Liver (tissue), 9 donors: Measurements from ENCODE around the gene ARHGEF19. TPM values are rescaled to one million over a fixed set of nuclear protein-coding genes. Genes with fewer than 3 reads are reported as not detected.

Experiments
- DNase-seq: peaks from one replicate; pipeline ENCODE4 v3.0.0-alpha.2; 2017; ENCODE audit warnings: low spot score
- H3K27ac ChIP-seq, 2 donors: one replicate each; pipeline ENCODE4 v1.7.0; 2013; ENCODE audit warnings: inconsistent platforms in 2 of 2, low read length in 2 of 2, control low read depth in 1 of 2, low read depth in 1 of 2, mild to moderate bottlenecking in 1 of 2
- H3K27me3 ChIP-seq, 4 donors: one replicate each; pipeline versions ENCODE4 v1.6.1 to v1.7.0; 2013; ENCODE audit warnings: low read length in 3 of 4, inconsistent platforms in 1 of 4, mild to moderate bottlenecking in 1 of 4, moderate library complexity in 1 of 4; ENCODE audit not compliant: control insufficient read depth in 4 of 4, insufficient read depth in 4 of 4
- H3K36me3 ChIP-seq, 4 donors: one replicate each; pipeline versions ENCODE4 v1.6.1 to v1.7.0; 2013; ENCODE audit warnings: low read length in 3 of 4, mild to moderate bottlenecking in 3 of 4, low read depth in 1 of 4, moderate library complexity in 1 of 4; ENCODE audit not compliant: control insufficient read depth in 4 of 4, insufficient read depth in 3 of 4
- H3K4me1 ChIP-seq, 4 donors: one replicate each; pipeline versions ENCODE4 v1.6.1 to v1.7.0; 2013; ENCODE audit warnings: low read length in 3 of 4, mild to moderate bottlenecking in 3 of 4, moderate library complexity in 1 of 4; ENCODE audit not compliant: control insufficient read depth in 4 of 4, insufficient read depth in 4 of 4
- H3K4me3 ChIP-seq, 3 donors: one replicate each; pipeline versions ENCODE4 v1.6.1 to v1.7.0; 2013; ENCODE audit warnings: low read length in 3 of 3, control low read depth in 1 of 3, low read depth in 1 of 3, mild to moderate bottlenecking in 1 of 3
- H3K9ac ChIP-seq, 2 donors: one replicate each; pipeline ENCODE4 v1.7.0; 2013; ENCODE audit warnings: low read length in 2 of 2, mild to moderate bottlenecking in 2 of 2, moderate library complexity in 2 of 2, control low read depth in 1 of 2, low read depth in 1 of 2
- H3K9me3 ChIP-seq, 4 donors: one replicate each; pipeline versions ENCODE4 v1.6.1 to v1.7.0; 2013; ENCODE audit warnings: low read length in 3 of 4; ENCODE audit not compliant: control insufficient read depth in 4 of 4
- ATF3 ChIP-seq: IDR thresholded peaks from 2 replicates; pipeline ENCODE4 v1.6.1; 2016; ENCODE audit warnings: antibody characterized with exemption
- CTCF ChIP-seq: fragments of 150-350 bp; IDR thresholded peaks from 2 replicates; pipeline ENCODE4 v1.5.1; 2017; ENCODE audit warnings: improper control_type of control experiment, low read depth, low read length; ENCODE audit not compliant: missing input control
- EGR1 ChIP-seq, 2 donors: IDR thresholded peaks; 2 replicates each; pipeline ENCODE4 v1.6.1; 2016 to 2018; ENCODE audit warnings: antibody characterized with exemption in 2 of 2, low read depth in 2 of 2
- FOXA1 ChIP-seq: IDR thresholded peaks from 2 replicates; pipeline ENCODE4 v1.6.1; 2016; ENCODE audit warnings: antibody characterized with exemption
- FOXA2 ChIP-seq: IDR thresholded peaks from 2 replicates; pipeline ENCODE4 v1.6.1; 2016; ENCODE audit warnings: antibody characterized with exemption
- GABPA ChIP-seq, 2 donors: IDR thresholded peaks in 1 of 2; conservative IDR thresholded peaks in 1 of 2; 2 replicates each; pipeline ENCODE4 v1.6.1; 2016; ENCODE audit warnings: antibody characterized with exemption in 2 of 2, mild to moderate bottlenecking in 1 of 2, moderate library complexity in 1 of 2
- HNF4A ChIP-seq, 2 donors: conservative IDR thresholded peaks; 2 replicates each; pipeline ENCODE4 v1.6.1; 2016; ENCODE audit warnings: antibody characterized with exemption in 2 of 2, mild to moderate bottlenecking in 2 of 2
- HNF4G ChIP-seq: IDR thresholded peaks from 2 replicates; pipeline ENCODE4 v1.6.1; 2016; ENCODE audit warnings: antibody characterized with exemption
- MAX ChIP-seq: IDR thresholded peaks from 2 replicates; pipeline ENCODE4 v1.6.1; 2016; ENCODE audit warnings: antibody characterized with exemption
- NR2F2 ChIP-seq: IDR thresholded peaks from 2 replicates; pipeline ENCODE4 v1.6.1; 2016; ENCODE audit warnings: antibody characterized with exemption
- RAD21 ChIP-seq, 2 donors: IDR thresholded peaks; 2 replicates each; pipeline ENCODE4 v1.6.1; 2016; ENCODE audit warnings: antibody characterized with exemption in 2 of 2, mild to moderate bottlenecking in 2 of 2
- REST ChIP-seq: IDR thresholded peaks from 2 replicates; pipeline ENCODE4 v1.6.1; 2016; ENCODE audit warnings: antibody characterized with exemption, mild to moderate bottlenecking
- RXRA ChIP-seq, 2 donors: IDR thresholded peaks; 2 replicates each; pipeline ENCODE4 v1.6.1; 2017 to 2018; ENCODE audit warnings: antibody characterized with exemption in 2 of 2, mild to moderate bottlenecking in 1 of 2
- SP1 ChIP-seq: IDR thresholded peaks from 2 replicates; pipeline ENCODE4 v1.6.1; 2018; ENCODE audit warnings: antibody characterized with exemption, mild to moderate bottlenecking
- YY1 ChIP-seq: IDR thresholded peaks from 2 replicates; pipeline ENCODE4 v1.6.1; 2016; ENCODE audit warnings: antibody characterized with exemption, mild to moderate bottlenecking
- ZBTB33 ChIP-seq: IDR thresholded peaks from 2 replicates; pipeline ENCODE4 v1.6.1; 2016; ENCODE audit warnings: antibody characterized with exemption
- WGBS: extraction: QIAGEN DNeasy Blood & Tissue Kit; methylation state at CpG from one replicate; pipeline ENCODE4 v1.1.7; 2013; 5-methylcytosine and 5-hydroxymethylcytosine counted together
- polyA plus RNA-seq, 2 donors: library from polyadenylated mRNA; stranded (reverse) in 1 of 2; unstranded in 1 of 2; fragments of 200-250 nt in 1 of 2; fragments of >200 nt in 1 of 2; fragmentation: Nextera tagmentation in 1 of 2; extraction: Ambion mirVana in 1 of 2; gene quantifications; one replicate each; pipeline versions ENCODE4 v1.2.1 to v1.2.3, GENCODE V29; 2013 to 2015
- total RNA-seq, 2 donors: library from RNA; depleted of rRNA; stranded (reverse); fragments of >200 nt; gene quantifications; one replicate each; pipeline ENCODE4 v1.2.3, GENCODE V29; 2014
- donor health status: healthy.
- donor health status: healthy.
- donor health status: healthy.
- donor health status: healthy.
- donor health status: healthy.

The ARHGEF19 gene
- total and polyA plus RNA-seq, 4 donors = 0.79 to 3.2 (median 2.5) TPM

GRCh38 chr1:16170283-16170673, 42.2 kb downstream of the ARHGEF19 start:
- 94% methylated on average over 3 of the region's 3 CpGs for WGBS
- DNase-seq = no peak
- H3K9ac ChIP-seq = no peak overlapping the region
- H3K4me1 ChIP-seq = peaks cover 2 to 19% (median 10%) of the 10 kb centered on the region in 4 donors
- no peak overlapping the region for H3K27ac ChIP-seq
- H3K4me3 ChIP-seq = no peak overlapping the region
- H3K27me3 ChIP-seq = no peaks in the 10 kb centered on the region
- H3K36me3 ChIP-seq = no peaks in the 10 kb centered on the region
- no peak for TF ChIP-seq MAX
- no peak for TF ChIP-seq FOXA1
- no peak for TF ChIP-seq NR2F2
- no peak for TF ChIP-seq REST
- no peak for TF ChIP-seq RAD21 (IDR thresholded peaks at IDR 0.05)
- no peak for TF ChIP-seq FOXA2
- TF ChIP-seq RXRA (IDR thresholded peaks at IDR 0.05) = no peak
- TF ChIP-seq GABPA (IDR thresholded peaks at IDR 0.05 in 1 of 2, conservative IDR thresholded peaks at IDR 0.05 in 1 of 2) = no peak
- TF ChIP-seq ZBTB33 = no peak
- TF ChIP-seq EGR1 (IDR thresholded peaks at IDR 0.05; ENCODE audit: low read depth in 2 of 2) = no peak
- TF ChIP-seq HNF4G = no peak
- TF ChIP-seq SP1 = no peak
- no peak for TF ChIP-seq CTCF
- TF ChIP-seq YY1 = no peak
- H3K9me3 ChIP-seq = no peaks in the 10 kb centered on the region

GRCh38 chr1:16168622-16169360, 43.7 kb downstream of the ARHGEF19 start:
- 78% methylated on average over 13 of the region's 13 CpGs for WGBS
- Histone ChIP-seq H3K27me3 (no peaks in the 10 kb centered on the region), H3K4me3 (no peak overlapping the region), H3K4me1 (peaks cover 2 to 9% (median 6%) of the 10 kb centered on the region in 4 donors), H3K9ac (no peak overlapping the region), H3K36me3 (no peaks in the 10 kb centered on the region), H3K9me3 (no peaks in the 10 kb centered on the region), H3K27ac (no peak overlapping the region)
- DNase-seq = no peak
- TF ChIP-seq HNF4A (conservative IDR thresholded peaks at IDR 0.05) = no peak
- TF ChIP-seq NR2F2 = no peak
- TF ChIP-seq REST = no peak
- TF ChIP-seq RXRA (IDR thresholded peaks at IDR 0.05) = no peak
- TF ChIP-seq CTCF = no peak
- no peak for TF ChIP-seq ATF3
